22Rv1 (cell line): ENCODE results near the gene HACD4.

Source experiments
- CTCF ChIP-seq: fragments of 450-650 bp; IDR thresholded peaks from 2 replicates; pipeline ENCODE4 v1.5.1; 2017; ENCODE audit warnings: mild to moderate bottlenecking
- ZFX ChIP-seq: fragments of 450-650 bp; IDR thresholded peaks from 2 replicates; pipeline ENCODE4 v1.6.1; 2017; ENCODE audit warnings: antibody characterized with exemption, borderline replicate concordance

- TF ChIP-seq CTCF (no peak), ZFX (no peak)
These were observed 38.7 kb upstream of the HACD4 start for GRCh38 chr9:21070171-21070571.
